PFSK-1 (cell line): Measurements from ENCODE around the gene GMEB2.

ENCODE experiments used
- FOXP2 ChIP-seq: optimal IDR thresholded peaks from 2 replicates; pipeline ENCODE3; 2011; ENCODE audit warnings: borderline replicate concordance, control low read depth, inconsistent platforms; ENCODE audit not compliant: insufficient read depth; ENCODE audit errors: extremely low read length, extremely low read depth
- POLR2AphosphoS5 ChIP-seq: IDR thresholded peaks from 2 replicates; pipeline ENCODE4 v1.6.1; 2012; ENCODE audit warnings: low read depth, mild to moderate bottlenecking, control low read depth, low read length, moderate library complexity
- SIN3A ChIP-seq: IDR thresholded peaks from 2 replicates; pipeline ENCODE4 v1.6.1; 2012; ENCODE audit warnings: mild to moderate bottlenecking, low read length, moderate library complexity, borderline replicate concordance; ENCODE audit not compliant: insufficient read depth
- TAF1 ChIP-seq: IDR thresholded peaks from 2 replicates; pipeline ENCODE4 v1.6.1; 2012; ENCODE audit warnings: low read length, control low read depth, borderline replicate concordance; ENCODE audit not compliant: insufficient read depth
- TF ChIP-seq, protein P1 (sequence below), 2 experiments: IDR thresholded peaks; 2 replicates each; pipeline versions ENCODE4 v1.6.1 to v1.8.0; 2011 to 2012; ENCODE audit warnings: low read depth in 2 of 2, low read length in 2 of 2, control low read depth in 1 of 2, inconsistent platforms in 1 of 2, mild to moderate bottlenecking in 1 of 2, moderate library complexity in 1 of 2; ENCODE audit not compliant: insufficient read depth in 1 of 2

Gene GMEB2

DNA sequence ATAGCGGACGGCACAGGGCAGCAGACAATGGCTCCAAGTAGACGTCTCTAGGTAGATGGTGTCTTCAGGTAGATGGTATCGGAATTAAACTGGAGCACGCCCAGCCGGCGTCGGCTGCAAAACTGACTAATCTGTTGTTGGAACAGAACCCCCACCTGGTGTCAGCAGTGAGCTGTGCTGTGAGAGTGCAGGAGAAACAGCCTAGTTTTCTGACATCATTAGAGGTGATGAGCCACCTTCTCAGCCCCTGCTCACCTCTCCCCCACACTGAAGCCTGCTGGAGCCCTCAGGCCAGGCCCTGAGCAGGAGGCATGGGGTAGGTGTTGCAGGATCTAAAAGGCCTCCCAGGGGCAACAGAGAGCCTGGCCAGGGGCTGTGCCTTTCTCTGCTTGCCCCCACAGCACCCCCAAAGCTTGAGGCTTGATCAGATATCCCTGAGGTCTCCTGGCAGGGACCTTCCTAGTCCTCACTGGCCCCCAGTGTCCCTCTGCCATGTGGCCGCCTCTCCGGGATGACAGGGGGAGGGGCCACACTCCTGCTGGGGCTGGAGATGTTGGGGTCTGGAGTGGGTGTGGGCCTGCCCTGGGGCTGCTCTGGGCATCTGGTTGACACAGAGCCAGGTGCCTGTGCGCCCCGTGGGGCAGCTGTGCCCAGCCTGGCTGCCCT, 46.0 kb downstream of the GMEB2 start:
- TF ChIP-seq POLR2AphosphoS5 (no peak), TAF1 (no peak), SIN3A (no peak)
- TF ChIP-seq, protein P1, sequence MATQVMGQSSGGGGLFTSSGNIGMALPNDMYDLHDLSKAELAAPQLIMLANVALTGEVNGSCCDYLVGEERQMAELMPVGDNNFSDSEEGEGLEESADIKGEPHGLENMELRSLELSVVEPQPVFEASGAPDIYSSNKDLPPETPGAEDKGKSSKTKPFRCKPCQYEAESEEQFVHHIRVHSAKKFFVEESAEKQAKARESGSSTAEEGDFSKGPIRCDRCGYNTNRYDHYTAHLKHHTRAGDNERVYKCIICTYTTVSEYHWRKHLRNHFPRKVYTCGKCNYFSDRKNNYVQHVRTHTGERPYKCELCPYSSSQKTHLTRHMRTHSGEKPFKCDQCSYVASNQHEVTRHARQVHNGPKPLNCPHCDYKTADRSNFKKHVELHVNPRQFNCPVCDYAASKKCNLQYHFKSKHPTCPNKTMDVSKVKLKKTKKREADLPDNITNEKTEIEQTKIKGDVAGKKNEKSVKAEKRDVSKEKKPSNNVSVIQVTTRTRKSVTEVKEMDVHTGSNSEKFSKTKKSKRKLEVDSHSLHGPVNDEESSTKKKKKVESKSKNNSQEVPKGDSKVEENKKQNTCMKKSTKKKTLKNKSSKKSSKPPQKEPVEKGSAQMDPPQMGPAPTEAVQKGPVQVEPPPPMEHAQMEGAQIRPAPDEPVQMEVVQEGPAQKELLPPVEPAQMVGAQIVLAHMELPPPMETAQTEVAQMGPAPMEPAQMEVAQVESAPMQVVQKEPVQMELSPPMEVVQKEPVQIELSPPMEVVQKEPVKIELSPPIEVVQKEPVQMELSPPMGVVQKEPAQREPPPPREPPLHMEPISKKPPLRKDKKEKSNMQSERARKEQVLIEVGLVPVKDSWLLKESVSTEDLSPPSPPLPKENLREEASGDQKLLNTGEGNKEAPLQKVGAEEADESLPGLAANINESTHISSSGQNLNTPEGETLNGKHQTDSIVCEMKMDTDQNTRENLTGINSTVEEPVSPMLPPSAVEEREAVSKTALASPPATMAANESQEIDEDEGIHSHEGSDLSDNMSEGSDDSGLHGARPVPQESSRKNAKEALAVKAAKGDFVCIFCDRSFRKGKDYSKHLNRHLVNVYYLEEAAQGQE (IDR thresholded peaks at IDR 0.05; ENCODE audit: insufficient read depth in 1 of 2, low read depth in 2 of 2, low read length in 2 of 2), result no peak

- no peak for TF ChIP-seq POLR2AphosphoS5
- no peak for TF ChIP-seq TAF1
- no peak for TF ChIP-seq FOXP2
- TF ChIP-seq, protein P1 (IDR thresholded peaks at IDR 0.05; ENCODE audit: insufficient read depth in 1 of 2, low read depth in 2 of 2, low read length in 2 of 2), result no peak
- TF ChIP-seq SIN3A, result no peak
Measured at GRCh38 chr20:63579017-63579694, 47.7 kb downstream of the GMEB2 start.

DNA sequence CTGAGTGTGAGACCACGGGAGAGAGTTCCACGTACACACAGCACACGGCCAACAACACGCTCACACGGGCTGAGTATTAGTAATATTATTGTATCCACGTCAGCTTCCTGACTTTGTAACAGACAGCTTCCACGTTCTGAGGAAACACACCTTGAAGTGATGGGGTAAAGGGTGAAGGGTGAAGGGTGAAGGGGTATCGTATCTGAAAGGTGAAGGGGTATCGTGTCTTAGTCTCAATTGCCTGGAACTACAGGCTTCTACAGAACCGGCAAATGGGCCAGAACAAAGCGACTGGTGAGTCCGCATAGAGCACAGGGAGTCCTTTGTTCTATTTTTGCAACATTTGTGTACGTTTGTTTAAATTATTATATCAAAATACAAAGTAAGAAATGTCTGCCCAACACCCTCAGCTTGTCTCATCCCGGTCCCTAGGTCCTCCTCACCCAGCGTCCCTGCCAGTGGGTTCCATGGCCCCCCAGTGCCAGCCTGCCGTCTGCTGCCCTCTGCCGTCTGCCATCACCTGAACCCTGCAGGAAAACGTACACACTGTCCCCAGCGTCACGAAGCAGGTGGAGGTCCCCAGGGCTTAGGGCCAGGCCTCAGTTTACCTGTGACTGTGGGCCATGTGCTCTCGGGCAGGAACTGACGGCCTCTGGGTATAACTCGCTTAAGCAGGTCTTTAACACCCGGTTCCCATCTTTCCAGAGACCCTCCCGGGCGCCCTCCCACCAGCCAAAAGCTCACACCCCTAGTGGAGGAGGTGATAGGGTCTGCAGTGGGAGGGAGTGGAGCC, 48.5 kb downstream of the GMEB2 start:
- no peak for TF ChIP-seq SIN3A
- no peak for TF ChIP-seq TAF1
- no peak for TF ChIP-seq FOXP2
- no peak for TF ChIP-seq POLR2AphosphoS5

- TF ChIP-seq TAF1 (no peak), POLR2AphosphoS5 (no peak), SIN3A (no peak), FOXP2 (no peak)
- TF ChIP-seq, protein P1 (IDR thresholded peaks at IDR 0.05; ENCODE audit: insufficient read depth in 1 of 2, low read depth in 2 of 2, low read length in 2 of 2), result no peak
Measured at GRCh38 chr20:63577317-63577894, 49.5 kb downstream of the GMEB2 start.

DNA sequence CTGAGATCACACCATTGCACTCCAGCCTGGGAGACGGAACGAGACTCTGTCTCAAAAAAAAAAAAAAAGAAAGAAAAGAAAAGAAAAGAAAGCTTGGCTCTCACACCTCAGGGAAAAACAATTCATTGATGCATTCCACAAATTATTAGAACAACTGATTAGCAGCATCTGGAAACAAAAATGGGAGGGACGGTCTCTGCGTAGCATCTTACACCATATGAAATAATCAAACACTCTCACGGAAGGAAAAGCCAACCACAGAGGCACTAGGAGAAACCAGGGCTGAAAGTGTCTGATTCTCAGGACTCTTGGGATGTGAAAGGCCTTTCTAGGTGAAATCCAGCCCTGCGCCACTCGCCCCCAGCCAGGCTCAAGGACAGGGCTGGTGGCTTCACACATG, 50.6 kb downstream of the GMEB2 start:
- TF ChIP-seq, protein P1 (IDR thresholded peaks at IDR 0.05; ENCODE audit: insufficient read depth in 1 of 2, low read depth in 2 of 2, low read length in 2 of 2), result no peak
- no peak for TF ChIP-seq TAF1
